ENCODE data around the gene CTTNBP2.

GRCh38 chr7:117871778-117872538 lies 1.3 kb downstream of the CTTNBP2 start:
- TF ChIP-seq CTCF (IDR thresholded peaks at IDR 0.05 in 8 of 11, conservative IDR thresholded peaks at IDR 0.05 in 3 of 11) (no peak), POLR2A (IDR thresholded peaks at IDR 0.05) (no peak)

Measured in spleen (tissue), 7 donors.